Suppressor macrophage treated with lipopolysaccharide for 4 hours (primary cell): ENCODE measurements around the gene MYBPC2.
"Not testable (repeated sequence)": the region's sequence is repeated elsewhere in the genome, so short reads cannot be mapped to it uniquely, and the experiment has no call there.

Experiments used
- DNase-seq: peaks from one replicate; pipeline ENCODE4 v3.0.0-alpha.2; 2020

The MYBPC2 gene

DNA sequence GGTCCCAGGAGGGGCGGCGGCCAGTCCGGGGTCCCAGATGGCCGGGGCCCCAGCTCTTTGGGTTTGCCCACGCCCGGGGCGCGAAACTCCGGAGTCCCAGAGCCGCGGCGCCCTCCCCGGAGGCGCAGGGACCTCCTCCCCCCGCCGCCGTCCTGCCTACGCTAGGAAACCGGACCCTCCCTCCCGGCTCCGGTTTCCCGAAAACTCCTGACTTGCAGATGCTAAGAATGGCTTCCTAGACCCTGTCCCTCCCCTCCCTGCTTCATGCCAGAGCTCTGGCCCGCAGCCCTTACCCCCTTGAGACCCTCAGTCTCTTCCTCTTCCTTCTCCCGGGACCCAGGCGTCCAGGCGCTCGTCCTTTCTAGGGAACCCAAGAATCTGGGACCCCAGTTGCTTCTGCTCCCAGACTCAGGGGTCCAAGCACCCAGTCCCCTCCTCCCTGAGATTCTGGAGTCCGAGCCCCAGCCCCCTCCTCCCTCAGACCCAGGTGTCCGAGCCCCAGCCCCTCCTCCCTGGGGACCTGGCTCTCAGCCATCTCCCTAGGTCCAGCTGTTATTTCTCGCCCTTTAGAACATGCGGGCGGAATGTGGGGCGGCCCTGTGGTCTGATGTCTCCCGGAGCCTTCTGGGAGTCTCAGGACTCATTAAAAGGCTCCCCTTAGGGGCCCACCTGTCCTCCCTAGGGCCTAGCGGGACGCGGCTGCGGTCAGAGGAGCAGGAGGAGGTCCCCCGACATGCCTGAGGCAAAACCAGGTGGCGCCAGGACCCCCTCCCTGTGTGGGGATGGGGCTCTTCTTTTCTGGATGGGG is at the start of gene MYBPC2:
Gene MYBPC2, plus strand, starts transcription at position 672 of the 808 bp plus-strand sequence. Its CDS starts 62 bp downstream, at position 734.
- peak; percentile 36 for DNase-seq

DNA sequence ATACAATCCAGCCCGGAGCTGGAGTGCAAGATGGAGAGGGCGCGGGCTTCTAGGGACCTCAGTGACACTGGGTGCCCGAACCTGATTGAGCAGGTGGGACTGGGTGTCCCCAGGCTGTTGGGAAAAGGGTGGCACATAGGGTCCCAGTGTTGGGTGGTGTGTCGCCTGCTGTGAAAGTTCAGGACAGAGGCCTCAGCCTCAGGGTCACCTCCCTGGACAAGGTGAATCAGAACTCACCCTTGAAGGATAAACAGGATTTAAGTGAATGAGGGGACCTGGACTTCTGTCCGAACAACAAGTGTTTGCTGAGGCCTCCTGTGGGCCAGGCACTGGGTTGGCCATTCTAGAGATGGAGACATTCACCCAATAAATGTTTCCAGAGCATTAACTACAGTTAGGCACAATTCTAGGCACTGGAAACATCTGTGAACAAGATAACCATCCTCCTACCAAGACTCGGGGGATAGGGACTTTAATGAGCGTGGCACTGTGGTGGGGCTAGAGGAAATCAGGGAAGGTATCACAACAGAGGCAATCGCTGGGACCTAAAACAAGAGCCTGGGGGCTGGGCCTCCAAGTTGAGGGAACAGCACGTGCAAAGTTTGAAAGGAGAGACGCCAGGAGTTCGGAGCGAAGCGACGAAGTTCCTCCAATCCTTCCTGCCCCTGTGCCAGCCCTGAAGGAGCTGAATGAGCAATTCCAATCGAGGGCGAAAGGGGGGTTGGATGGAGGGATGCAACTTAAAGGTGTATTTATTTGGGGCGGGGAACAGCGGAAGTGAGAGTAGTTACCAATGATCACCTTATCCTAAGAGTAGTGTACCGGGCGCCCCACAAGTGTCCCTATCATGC is 49.5 kb upstream of the MYBPC2 start:
- no peak for DNase-seq

DNA sequence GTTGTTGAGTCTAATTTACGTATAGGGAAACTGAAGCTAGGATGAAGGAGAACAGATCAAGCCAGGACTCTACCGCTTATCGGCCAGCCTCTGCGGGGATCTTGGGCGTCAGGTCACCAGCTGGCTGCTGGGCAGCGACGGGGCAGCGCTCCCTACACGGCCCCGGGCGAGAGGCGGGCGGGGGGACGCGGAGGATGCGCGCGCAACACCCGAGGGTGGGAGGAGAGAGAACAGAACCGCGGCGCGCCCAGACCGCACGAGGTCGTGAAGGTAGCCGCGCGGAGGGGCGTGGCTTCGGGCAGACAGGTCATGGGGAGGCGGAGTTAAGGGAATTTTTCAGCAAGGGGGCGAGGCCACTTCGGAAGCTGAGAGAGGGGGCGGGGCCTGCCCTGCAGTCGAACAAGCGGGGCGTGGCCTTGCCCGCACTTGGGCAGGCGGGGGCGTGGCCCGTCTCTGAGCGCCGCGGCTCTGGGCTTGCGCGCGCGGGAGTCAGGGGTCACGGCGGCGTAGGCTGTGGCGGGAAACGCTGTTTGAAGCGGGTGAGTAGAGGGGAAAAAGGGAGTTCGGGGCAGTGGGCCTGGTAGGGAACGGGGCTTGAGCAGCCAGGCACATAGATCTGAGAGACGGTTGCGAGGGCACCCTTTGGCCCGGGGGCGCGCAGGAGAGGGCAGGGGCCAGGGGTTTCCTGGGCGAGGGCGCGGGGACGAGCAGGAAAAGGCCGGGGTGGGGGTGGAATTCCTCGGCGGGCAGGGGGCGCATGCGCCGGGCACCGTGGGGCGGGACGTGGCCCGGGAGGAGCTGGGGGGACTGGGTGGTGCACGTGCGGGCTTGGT is 48.6 kb upstream of the MYBPC2 start, which contains the start of gene POLD1:
Gene POLD1, plus strand, starts transcription at position 496 of the 833 bp plus-strand sequence. CDS start 14,505 bp downstream, outside the sequence.
- DNase-seq = peak; percentile 98

DNA sequence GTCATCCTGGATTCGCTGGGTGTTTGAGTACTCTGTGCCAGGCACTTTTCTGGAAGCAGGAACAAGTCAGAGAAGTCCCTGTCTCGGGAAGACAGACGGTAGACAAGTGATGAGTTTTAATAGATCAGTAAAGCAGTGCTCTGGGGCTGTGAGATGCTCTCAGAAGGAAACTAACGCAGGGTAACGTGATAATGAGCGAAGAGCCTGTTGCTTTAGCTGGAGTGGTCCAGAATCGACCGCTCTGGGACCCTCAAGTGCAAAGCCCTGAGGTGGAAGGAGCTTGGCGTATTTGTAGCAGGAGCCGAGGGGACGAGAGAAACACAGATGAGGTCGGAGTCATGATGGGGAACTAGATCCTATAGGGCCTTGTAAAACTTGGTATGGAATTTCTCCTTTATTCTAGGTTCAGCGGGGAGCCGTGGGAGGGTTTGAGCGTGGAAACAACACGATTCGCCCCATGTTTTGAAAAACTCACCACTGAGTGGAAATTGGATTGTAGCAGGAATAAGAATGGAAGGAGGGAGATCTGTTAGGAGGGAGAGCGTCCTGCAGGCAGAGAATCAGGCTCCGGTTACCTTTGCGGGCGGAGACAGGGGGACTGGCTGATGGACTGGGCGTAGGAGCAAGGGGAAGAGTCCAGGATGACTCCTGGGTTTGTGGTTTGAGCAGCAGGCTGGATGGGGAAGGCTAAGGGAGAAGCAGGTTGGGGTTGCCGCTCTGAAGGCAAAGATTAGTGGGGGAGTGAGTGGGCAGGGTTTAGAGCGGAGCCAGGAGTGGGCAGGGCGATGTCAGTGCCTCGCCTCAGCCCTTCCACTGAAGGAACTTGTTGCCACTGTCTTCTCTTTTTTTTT is 47.8 kb upstream of the MYBPC2 start:
- peak; percentile 29 for DNase-seq

DNA sequence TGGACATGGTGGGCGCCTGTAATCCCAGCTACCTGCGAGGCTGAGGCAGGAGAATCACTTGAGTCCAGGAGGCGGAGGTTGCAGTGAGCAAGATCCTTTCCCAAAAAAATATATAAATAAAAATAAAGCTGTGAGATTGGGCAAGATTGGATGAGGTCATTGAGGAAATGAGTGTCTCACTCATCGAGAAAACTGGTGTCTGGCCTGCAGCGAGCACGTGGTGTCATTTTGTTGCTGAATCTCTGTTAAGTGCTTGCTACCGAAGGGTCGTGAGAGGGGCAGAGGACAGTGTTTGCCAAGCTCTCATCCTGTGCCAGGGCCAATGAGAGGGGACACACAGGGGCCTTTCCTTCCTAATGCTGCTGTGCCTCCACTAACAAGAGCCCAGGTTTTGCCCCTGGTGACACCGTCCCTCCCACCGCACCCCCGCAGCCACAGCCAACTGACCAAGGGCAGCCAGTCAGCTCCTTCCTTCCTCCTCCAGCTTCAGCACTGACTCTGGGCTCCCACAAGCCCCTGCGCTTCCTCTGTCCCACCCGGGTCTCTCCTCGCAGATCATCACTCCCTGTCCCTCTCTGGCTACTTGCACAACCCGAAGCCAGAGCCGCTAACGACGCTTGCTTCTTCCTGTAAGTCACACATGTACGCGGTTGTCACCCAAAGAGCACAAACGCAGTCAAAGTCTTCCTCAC is 45.4 kb upstream of the MYBPC2 start:
- peak; percentile 80 for DNase-seq

DNA sequence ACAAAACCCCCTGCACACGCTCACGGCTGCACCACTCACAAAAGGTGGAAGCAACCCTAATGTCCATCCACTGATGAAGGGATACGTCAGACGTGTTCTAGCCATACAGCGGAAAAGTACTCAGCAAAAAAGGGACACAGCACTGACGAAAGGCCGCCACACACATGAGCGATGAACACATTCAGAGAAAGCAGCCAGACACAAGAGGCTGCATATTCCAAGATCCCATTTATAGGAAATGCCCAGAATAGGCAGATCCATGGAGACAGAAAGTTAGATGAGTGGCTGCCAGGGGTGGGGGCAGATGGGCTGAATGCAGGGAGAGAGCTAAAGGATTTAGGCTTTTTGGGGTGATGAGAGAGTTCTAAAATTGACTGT is 44.8 kb upstream of the MYBPC2 start:
- no peak for DNase-seq

DNA sequence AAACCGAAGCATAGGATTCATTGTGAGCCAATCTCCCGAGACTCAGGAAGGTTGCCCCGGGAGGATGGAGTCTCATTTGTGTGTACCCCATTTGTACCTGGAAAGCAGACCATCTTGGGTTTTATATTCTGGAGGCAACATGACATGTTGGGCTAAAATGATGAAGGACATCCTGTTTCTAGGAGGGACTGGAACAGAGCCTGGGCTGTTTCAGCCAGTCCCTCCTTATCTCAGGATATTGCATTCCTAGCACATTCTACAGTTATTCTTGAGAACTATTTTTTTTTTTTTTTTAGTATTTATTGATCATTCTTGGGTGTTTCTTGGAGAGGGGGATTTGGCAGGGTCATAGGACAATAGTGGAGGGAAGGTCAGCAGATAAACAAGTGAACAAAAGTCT is 42.4 kb upstream of the MYBPC2 start:
- not testable (repeated sequence) for DNase-seq

DNA sequence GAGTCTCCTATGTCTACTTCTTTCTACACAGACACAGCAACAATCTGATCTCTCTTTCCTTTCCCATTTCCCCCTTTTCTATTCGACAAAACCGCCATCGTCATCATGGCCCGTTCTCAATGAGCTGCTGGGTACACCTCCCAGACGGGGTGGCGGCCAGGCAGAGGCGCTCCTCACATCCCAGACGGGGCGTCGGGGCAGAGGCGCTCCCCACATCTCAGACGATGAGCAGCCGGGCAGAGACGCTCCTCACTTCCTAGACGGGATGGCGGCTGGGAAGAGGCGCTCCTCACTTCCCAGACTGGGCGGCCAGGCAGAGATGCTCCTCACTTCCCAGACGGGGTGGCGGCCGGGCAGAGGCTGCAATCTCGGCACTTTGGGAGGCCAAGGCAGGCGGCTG is 41.7 kb upstream of the MYBPC2 start:
- DNase-seq = not testable (repeated sequence)

DNA sequence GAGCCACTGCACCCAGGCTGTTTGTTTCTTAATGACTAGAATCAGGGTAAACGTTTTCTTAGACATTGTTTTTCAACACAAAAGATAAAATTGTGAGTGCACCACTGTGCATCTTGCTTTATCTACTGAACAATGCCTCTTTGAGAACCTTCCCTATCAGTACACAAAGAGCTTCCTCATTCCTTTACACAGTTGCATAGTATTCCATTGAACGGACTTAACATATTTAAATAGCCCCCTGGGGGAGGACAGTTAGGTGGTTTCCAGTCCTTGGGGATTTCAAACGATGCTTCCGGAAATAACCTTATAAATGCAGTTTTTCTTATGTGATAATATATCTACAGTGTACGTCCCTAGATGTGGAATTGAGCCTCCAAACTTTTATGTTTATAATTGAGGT is 39.9 kb upstream of the MYBPC2 start:
- no peak for DNase-seq

DNA sequence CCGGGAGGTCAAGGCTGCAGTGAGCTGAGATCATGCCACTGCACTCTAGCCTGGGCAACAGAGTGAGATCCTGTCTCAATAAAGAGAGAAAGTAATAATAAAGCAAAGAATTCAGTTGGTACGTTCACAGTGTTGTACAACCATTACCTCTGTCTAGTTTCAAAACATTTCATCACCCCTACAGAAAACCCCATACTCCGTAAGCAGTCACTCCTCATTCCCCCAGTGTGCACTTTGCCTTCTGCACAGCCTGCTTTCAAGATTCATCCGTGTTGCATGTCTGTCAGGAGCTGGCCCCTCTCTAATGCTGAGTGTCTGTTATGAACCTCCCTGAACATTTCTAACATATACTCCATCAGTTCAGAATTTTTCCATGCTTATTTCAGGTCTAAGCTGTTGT is 39.1 kb upstream of the MYBPC2 start:
- DNase-seq = no peak

DNA sequence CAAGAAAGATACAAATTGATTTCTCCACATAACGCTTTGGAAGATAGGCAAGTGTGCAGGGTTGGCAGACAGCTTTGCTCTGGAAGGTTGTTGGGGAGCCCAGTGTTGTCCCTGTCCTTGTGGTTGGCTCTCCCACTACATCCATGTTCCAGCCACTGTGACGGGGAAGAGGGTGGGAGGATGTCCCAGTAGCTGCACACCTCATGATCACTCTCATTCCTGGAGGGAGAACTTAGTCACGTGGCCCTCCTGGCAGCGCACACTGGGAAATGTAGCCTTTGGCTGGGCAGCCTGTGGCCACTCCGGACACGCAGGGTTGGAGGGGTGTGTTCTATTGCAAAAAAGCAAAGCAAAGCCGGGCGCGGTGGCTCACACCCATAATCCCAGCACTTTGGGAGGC is 38.7 kb upstream of the MYBPC2 start:
- DNase-seq = no peak

DNA sequence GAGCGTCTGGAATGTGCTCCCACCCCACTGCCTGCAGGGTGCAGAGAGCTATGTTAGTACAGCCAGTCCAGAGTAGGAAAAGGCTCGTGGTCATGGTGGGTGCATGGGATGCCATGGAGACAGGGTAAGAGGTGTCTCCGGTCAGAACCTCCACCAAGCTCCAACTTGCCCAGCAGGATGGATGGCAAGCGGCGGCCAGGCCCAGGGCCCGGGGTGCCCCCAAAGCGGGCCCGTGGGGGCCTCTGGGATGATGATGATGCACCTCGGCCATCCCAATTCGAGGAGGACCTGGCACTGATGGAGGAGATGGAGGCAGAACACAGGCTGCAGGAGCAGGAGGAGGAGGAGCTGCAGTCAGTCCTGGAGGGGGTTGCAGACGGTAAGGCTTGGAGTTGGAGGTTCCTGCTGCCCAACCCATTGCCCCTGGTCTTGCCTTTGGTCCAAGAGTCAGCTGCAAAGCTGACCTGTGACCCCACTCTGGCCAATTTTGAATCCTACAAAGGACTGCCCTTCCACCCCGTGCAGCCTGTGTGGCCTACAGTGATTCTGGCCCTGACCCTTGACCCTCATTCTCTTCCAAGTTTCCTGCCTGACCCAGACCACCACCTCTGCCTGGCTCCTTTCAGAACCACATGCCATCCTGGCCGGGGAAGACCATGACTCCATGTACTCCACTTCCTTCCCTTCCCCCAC is 33.9 kb upstream of the MYBPC2 start:
- no peak for DNase-seq

DNA sequence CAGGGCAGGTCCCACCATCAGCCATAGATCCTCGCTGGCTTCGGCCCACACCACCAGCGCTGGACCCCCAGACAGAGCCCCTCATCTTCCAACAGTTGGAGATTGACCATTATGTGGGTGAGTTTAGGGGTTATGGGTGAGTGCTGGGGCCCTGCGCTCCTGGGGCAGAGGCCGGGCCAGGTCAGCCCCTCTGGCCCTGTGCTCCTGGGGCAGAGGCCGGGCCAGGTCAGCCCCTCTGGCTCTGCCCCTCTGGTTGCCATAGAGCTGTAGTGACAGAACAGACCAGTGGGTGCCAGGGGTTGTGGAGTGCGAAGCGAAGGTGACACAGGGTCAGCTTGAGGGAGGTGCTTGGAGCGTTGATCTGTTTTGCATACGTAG is 33.3 kb upstream of the MYBPC2 start:
- no peak for DNase-seq

DNA sequence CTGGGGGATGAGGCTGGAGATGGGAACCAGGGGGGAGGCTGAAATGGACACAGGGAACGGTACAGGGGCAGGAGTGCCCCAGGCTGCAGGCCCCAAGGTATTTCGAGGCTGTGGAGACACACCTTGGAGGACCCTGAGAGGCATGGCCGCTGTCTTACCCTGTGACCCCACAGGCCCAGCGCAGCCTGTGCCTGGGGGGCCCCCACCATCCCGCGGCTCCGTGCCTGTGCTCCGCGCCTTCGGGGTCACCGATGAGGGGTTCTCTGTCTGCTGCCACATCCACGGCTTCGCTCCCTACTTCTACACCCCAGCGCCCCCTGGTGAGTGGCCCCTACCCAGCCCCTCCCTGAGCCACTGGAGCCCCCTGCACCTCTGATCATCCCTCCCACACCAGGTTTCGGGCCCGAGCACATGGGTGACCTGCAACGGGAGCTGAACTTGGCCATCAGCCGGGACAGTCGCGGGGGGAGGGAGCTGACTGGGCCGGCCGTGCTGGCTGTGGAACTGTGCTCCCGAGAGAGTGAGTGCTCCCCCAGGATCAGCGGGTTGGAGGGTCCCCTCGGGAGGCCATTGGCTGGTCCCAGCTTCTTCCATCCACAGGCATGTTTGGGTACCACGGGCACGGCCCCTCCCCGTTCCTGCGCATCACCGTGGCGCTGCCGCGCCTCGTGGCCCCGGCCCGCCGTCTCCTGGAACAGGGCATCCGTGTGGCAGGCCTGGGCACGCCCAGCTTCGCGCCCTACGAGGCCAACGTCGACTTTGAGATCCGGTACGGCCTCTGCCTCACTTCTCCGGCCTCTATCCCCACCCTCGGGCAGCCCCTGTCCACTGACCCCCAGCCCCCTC is 30.9 kb upstream of the MYBPC2 start:
- no peak for DNase-seq

DNA sequence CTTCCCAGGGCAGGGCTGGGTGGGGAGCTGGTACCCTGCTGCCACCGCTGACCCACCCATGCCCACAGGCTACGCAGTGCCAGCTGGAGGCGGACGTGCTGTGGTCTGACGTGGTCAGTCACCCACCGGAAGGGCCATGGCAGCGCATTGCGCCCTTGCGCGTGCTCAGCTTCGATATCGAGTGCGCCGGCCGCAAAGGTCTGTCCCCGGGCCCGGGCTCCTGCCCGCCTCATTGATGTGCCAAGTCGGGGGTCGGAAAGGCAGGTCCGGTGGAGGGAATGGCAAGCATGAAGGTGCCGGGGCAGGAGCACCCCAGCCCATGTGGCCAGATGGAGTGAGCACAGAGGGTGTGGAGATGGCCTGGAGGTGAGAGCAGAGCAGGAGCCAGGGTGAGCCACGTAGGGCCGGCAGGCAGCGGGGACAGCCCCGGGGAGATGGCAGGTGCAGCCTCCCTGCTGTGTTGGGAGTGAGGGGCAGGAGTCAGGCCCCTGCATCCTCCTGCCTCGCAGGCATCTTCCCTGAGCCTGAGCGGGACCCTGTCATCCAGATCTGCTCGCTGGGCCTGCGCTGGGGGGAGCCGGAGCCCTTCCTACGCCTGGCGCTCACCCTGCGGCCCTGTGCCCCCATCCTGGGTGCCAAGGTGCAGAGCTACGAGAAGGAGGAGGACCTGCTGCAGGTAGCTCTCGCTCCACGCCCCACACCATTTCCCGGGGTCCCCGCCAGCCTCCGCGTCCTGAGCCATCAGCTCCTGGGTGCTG is 30.0 kb upstream of the MYBPC2 start:
- no peak for DNase-seq

DNA sequence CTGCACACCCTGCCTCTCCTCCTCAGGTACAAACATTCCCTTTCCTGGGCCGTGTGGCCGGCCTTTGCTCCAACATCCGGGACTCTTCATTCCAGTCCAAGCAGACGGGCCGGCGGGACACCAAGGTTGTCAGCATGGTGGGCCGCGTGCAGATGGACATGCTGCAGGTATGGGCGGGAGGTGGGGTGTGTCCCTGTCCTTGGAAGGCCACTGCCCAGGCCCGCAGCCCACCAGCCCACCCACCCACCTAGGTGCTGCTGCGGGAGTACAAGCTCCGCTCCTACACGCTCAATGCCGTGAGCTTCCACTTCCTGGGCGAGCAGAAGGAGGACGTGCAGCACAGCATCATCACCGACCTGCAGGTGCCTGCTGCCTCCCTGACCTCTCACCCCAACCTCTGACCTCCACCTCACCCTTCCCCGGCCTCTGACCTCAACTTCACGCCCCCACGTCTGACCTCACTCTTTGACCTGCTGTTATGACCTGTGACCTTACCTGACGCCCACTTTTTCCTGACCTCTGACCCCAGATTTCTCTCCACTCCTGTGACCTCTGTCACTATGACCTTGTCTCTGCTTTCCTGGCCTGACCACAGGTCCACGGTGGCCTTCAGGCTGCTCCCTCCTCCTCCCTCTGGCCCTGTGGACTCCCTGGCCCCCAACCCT is 26.4 kb upstream of the MYBPC2 start:
- DNase-seq = no peak

DNA sequence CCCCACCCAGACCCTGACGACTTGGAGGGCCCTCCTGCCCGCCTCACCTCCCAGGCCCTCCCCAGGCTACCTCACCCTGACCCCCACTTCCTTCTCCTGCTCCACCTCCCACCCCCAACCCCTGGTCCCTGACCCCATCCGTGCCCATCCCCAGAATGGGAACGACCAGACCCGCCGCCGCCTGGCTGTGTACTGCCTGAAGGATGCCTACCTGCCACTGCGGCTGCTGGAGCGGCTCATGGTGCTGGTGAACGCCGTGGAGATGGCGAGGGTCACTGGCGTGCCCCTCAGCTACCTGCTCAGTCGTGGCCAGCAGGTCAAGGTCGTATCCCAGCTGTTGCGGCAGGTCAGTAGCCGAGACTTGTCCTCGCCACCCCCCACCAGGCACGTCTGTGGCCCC is 25.9 kb upstream of the MYBPC2 start:
- no peak for DNase-seq

DNA sequence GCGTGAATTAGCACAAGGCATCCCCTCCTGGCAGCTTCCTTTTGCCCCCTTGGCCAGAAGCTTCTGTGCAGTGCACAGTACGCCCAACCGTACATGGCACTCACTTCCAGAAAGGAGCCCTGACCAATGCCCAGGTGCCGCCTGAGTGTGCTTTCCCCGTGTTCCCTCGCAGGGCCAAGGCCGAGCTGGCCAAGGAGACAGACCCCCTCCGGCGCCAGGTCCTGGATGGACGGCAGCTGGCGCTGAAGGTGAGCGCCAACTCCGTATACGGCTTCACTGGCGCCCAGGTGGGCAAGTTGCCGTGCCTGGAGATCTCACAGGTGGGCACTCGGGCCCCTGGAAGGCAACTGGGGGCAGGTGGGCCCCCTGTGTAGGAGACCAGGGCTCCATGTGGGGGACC is 23.3 kb upstream of the MYBPC2 start:
- no peak for DNase-seq

DNA sequence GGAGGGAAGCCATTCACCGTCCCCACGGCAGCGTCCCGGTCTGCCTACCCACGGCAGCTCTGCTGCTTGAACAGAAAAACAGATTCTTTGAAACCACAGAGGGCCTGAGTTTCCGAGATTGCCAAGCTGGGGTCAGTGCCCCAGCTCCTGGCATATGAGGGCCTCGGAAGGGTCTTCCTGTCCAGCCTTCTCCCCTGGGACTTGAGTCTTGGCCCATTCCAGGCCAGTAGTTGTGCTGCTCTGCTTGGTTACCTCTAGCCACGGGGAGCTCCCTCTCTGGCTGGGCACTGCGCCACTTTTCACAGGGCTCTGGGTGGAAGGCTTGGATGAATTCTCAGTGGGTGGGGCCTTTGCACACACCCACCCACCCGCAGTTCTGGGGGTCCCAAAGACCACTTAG is 22.6 kb upstream of the MYBPC2 start:
- DNase-seq = no peak
